AG09309 (cell line): ENCODE measurements around the gene TLK1.

Experiments
- DNase-seq: peaks from one replicate; pipeline ENCODE4 v3.0.0-alpha.2; 2010; ENCODE audit warnings: low read depth
- H3K4me3 ChIP-seq: 2 replicates; pipeline ENCODE4 v1.5.1; 2011; ENCODE audit warnings: mild to moderate bottlenecking, low read depth, low read length, moderate library complexity; ENCODE audit not compliant: control insufficient read depth
- CTCF ChIP-seq: IDR thresholded peaks from 2 replicates; pipeline ENCODE4 v1.5.1; 2011; ENCODE audit warnings: mild to moderate bottlenecking, low read depth, low read length, inconsistent platforms; ENCODE audit not compliant: insufficient read depth, control insufficient read depth; ENCODE audit errors: missing control alignments

The TLK1 gene

GRCh38 chr2:171160119-171160955, at the start of gene TLK1:
TLK1 (minus strand) TSS chr2:171160893; CDS start chr2:171160428, 465 bp downstream.
- no peak for TF ChIP-seq CTCF

GRCh38 chr2:171210216-171210863, 49.6 kb upstream of the TLK1 start:
- no peak overlapping the region for H3K4me3 ChIP-seq
- no peak for TF ChIP-seq CTCF
- no peak for DNase-seq

More at GRCh38 chr2:171160119-171160955, at the start of gene TLK1:
- peak within 1 kb of the TSS; percentile 70 for H3K4me3 ChIP-seq
- no peak for DNase-seq

GRCh38 chr2:171208657-171209056, 48.0 kb upstream of the TLK1 start:
- no peak for TF ChIP-seq CTCF
- H3K4me3 ChIP-seq: no peak overlapping the region
- no peak for DNase-seq

- DNase-seq: no peak
- no peak for TF ChIP-seq CTCF
Measured at GRCh38 chr2:171206422-171207115, 45.9 kb upstream of the TLK1 start.

GRCh38 chr2:171205551-171205950, 44.9 kb upstream of the TLK1 start:
- H3K4me3 ChIP-seq: no peak overlapping the region
- no peak for TF ChIP-seq CTCF
- DNase-seq: no peak

More at GRCh38 chr2:171206422-171207115, 45.9 kb upstream of the TLK1 start:
- no peak overlapping the region for H3K4me3 ChIP-seq

- H3K4me3 ChIP-seq: no peak overlapping the region
- TF ChIP-seq CTCF: no peak
- no peak for DNase-seq
Measured at GRCh38 chr2:171201767-171202166, 41.1 kb upstream of the TLK1 start.
